ENCODE measurements around the gene KIRREL3.

KIRREL3 gene

DNA sequence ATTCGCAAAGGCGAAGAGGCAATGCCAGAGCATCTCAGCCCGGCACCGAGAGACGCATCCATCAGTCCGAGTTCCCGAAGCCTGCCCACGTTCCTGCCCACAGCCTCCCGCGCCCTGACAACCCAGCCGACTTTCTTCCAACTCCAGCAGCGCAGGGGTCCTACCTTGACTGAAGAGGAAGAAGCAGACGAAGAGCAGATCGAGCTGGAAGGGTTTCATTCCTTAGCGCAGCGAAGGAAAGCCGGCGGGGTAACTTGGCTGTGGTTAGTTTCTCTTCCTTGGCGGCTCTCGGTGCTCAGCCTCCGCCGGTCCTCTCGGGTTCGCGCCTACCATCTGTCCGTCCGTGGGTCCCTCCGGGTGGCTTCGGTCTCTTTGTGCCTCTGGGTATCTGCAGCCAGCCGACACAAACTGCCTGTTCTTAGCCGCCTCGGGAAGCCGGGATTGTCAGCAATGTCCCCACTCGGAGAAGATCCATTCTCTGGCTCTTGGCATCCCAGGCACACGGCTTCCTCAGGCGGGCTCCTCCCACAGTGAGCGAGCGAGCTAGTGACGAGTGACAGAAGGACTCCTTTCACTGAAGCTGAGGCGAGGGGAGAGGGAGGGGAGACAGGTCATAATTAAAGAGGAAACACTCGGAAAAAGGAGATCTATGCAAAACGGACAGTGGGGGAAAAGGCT, at the start of gene KIRREL3:
TSS of gene KIRREL3 (minus strand) at position 480 of the 678 bp plus-strand sequence.
- in situ Hi-C loops (cut with HindIII; ENCODE audit: low pct_ligation_motif_present, low pct_unique_long_range_greater_than_20kb, low sequenced_read_pairs), result no loop called here
- peak; percentile 71 for DNase-seq

DNA sequence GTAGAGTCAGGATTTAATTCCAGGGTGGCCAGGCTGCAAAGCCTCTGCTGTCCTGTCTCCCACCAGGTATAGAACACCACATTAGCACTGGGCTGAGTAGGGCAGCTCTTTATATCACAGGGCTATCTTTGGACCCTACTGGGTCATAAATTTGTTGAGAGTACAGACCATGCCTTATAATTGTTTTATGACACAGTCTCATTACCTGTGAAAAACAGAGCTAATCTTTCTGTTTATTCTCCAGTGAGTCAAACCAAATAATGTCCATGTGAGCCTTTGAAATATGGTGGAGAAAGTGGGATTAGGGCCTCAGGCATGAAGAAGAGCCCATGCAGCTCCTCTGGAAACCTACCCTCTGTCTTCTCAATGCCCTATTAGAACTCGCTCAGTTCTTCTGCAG, 49.6 kb upstream of the KIRREL3 start:
- no peak for DNase-seq
- in situ Hi-C loops (cut with HindIII; ENCODE audit: low pct_ligation_motif_present, low pct_unique_long_range_greater_than_20kb, low sequenced_read_pairs), result no loop called here

DNA sequence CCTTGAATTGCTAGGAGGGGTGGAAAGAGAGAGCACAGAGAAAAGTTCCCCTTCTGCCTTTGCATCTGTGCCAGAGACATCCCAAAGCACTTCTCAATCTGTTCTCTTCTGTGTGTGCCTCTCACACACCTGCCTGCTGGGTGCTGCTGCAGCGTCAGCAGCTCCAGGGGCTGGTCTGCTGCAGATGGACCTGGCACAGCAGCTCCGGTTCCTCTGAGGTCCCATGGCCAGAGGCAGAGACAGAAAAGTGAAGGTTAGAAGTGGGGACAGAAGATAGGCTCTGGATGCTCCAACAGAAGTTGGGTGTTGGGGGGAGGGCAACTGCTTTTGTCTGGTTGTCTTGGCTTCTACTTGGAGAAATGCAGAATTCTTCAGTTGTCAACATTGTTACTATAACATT, 48.9 kb upstream of the KIRREL3 start:
- in situ Hi-C loops (cut with HindIII; ENCODE audit: low pct_ligation_motif_present, low pct_unique_long_range_greater_than_20kb, low sequenced_read_pairs), result no loop called here
- no peak for DNase-seq

DNA sequence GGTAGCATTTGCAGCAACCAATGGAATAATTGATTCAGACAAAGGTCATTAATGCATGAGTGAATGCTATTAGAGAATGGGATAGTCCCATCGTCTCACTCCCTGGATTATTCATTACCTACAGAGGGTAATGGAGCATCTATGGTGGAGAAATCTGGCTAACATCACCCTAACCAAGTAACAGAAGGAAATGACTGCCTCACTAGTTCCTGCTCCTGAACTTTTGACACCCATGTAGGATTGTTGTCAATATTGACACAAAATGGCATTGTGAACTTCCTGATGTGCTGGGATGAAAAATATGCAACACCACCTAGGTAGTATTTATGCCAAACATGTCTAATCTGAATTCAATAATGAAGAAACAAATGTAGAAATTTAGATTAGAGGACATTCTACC, 44.0 kb upstream of the KIRREL3 start:
- DNase-seq, result no peak
- in situ Hi-C loops (cut with HindIII; ENCODE audit: low pct_ligation_motif_present, low pct_unique_long_range_greater_than_20kb, low sequenced_read_pairs), result no loop called here

DNA sequence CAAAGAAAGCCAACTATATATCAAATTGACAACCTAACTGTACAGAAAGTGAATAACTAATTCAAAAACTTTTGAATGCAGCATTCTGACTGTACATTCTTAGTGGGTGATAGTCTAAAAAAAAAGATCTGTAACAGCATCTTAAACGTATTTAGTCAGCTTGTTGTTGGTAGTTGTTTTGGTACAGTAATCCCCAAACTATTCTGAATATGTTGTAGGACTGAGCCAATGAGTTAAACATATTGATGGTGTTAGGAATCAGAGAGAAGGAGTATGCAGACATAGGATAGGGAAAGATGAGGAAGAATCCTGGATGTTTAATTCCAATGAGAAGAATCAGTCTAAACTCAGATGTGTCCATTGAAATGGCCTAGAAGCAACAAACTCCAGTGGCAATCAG, 41.9 kb upstream of the KIRREL3 start:
- in situ Hi-C loops (cut with HindIII; ENCODE audit: low pct_ligation_motif_present, low pct_unique_long_range_greater_than_20kb, low sequenced_read_pairs), result no loop called here
- DNase-seq, result no peak

DNA sequence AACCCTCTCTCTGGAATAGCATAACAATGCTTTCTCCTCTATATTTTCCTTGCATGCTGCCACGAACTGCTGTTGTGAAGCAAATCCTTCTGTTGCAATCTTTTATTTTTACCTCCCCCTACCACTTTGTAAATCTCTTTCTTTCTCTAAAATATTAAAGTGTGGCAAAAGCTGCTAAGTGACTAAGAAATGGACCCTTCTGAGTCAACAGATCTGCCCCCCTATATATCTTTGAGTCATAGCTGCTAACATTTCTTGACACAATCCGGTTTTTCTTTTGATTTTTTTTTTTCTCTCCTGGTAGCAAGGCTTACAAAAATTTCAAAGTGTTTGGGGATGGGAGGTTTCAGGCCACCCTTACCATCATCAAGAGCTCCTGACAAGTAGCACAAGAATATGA, 39.0 kb upstream of the KIRREL3 start:
- in situ Hi-C loops (cut with HindIII; ENCODE audit: low pct_ligation_motif_present, low pct_unique_long_range_greater_than_20kb, low sequenced_read_pairs), result no loop called here
- no peak for DNase-seq

DNA sequence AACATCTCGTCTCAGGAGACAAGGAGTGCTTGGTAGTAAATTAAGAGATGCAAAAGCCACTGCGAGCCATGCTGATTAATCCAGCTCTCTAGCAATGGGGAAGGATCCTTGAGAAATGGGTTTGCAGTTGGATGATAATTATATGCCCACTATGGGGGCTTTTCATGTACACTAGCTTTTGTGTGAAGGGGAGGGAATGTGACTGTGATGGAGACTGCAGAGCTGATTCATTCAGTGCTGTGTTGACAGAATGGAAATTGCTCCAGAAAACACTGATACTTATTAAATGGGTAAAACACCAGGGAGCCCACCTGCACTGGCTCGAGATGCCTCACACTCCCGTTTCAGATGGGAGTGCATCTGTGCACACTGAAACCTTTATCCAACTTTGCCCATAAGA, 37.0 kb upstream of the KIRREL3 start:
- DNase-seq, result no peak
- in situ Hi-C loops (cut with HindIII; ENCODE audit: low pct_ligation_motif_present, low pct_unique_long_range_greater_than_20kb, low sequenced_read_pairs), result no loop called here

DNA sequence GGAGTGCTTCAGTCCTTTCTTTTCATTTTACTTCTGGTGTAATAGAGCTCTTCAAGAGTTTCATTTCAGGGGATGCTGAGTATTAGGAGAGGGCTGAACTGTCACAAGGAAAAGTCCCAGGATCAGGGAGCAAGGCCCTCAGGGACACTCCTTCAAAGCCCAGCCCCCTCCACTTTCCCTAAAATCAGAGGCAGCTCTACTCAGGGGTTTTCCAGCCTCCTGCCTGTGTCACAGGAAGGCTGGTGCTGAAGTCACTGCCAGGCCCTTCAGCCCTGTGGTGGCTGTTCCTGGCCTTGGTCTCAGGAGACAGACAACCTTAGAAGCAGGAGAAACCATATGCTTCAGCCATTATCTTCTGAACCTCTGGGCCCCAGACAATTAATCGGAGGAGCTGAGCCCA, 36.4 kb upstream of the KIRREL3 start:
- no peak for DNase-seq
- in situ Hi-C loops (cut with HindIII; ENCODE audit: low pct_ligation_motif_present, low pct_unique_long_range_greater_than_20kb, low sequenced_read_pairs), result no loop called here

DNA sequence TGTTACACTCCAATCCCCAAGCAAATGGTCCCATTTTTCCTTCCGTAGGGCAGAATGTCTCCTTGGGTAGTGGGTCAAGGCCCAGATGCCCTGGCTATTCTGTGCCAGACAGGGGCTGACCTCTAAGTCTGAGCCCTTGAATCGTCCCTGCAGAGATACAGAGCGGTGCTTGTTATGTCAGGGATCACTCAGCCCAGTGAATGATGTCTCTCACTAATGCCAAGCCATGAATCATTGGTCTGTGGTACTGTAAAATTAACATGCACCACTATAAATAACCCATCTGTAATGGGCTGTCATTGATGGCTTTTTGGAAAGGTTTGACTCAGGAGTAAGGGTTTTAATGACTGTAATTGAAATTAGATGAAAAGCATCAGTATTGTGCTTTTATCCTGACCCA, 35.3 kb upstream of the KIRREL3 start:
- in situ Hi-C loops (cut with HindIII; ENCODE audit: low pct_ligation_motif_present, low pct_unique_long_range_greater_than_20kb, low sequenced_read_pairs), result no loop called here
- no peak for DNase-seq

DNA sequence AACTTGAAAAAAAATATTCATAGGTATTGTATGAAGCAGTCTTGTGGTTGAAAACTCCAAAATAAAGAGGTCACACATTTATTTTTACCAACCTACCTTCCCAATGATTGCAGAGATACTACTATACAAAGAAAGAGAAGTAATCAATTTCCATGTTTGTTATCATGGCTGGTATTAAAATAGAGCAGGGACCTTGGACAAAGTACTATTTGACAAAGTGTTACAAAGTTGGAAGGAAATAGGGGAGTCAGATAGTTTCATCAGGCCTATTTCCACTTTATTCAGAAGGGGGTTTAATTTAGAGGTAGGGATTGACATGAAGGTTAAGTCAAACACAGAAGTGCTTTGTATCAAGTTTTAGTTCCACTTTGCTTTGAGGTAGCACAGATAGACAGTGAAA, 34.4 kb upstream of the KIRREL3 start:
- DNase-seq, result no peak
- in situ Hi-C loops (cut with HindIII; ENCODE audit: low pct_ligation_motif_present, low pct_unique_long_range_greater_than_20kb, low sequenced_read_pairs), result no loop called here

DNA sequence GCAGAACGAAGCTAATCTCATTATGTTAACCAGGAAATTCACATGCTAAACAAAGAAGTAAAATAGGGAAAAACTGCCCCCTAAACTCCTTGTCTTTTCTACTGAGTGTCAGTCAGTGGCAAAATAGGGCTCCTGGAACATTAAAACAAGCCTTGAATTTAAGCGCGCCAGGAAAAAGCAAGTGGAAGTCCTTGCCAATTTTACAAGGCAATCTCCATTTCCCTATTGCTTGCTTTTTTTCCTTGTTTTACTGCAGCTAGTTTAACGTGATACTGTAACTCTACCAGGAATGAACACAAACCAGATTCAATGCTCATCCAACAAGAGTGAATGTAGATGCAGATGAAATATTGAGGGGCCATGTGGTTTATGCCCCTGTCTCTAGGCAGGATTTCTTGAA, 28.1 kb upstream of the KIRREL3 start:
- in situ Hi-C loops (cut with HindIII; ENCODE audit: low pct_ligation_motif_present, low pct_unique_long_range_greater_than_20kb, low sequenced_read_pairs), result no loop called here

DNA sequence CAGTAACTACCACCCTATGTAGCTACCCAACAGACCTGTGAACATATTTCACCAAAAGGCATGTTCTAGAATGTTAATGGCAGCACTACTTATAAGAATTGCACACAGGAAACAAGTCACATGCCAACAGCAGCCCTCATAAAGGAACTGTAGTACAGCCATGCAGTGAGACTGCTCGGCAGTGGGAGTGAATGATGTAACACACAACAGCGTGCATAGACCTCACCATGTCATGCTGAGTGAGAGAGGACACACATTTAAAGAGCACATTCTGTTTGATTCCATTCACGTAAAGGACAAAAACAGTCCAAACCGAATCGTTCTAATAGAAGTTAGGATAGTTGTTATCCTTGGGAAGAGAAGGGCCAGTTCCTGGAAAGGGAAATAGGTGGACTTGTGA, 27.2 kb upstream of the KIRREL3 start:
- no peak for DNase-seq
- in situ Hi-C loops (cut with HindIII; ENCODE audit: low pct_ligation_motif_present, low pct_unique_long_range_greater_than_20kb, low sequenced_read_pairs), result no loop called here

More for the DNA sequence above, 28.1 kb upstream of the KIRREL3 start:
- no peak for DNase-seq

DNA sequence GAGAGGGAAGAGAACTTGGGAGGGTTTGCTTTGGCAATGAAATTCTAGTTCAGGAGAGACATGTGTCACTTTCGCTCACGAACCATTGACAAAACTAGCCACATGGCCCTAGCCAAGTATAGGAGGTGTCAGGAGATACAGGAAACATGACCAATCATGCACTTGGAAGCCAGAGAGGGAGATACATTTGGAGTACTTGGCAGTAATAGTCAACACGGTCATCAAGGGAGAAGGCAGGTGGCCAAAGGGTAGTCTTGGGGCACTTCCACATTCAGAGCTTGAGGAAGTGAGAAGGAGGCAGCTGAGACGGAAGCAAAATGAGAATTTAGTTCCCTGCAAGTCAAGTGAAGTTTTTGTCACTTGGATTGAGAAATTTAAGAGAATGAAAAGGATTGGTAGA, 26.4 kb upstream of the KIRREL3 start:
- in situ Hi-C loops (cut with HindIII; ENCODE audit: low pct_ligation_motif_present, low pct_unique_long_range_greater_than_20kb, low sequenced_read_pairs), result no loop called here
- no peak for DNase-seq

DNA sequence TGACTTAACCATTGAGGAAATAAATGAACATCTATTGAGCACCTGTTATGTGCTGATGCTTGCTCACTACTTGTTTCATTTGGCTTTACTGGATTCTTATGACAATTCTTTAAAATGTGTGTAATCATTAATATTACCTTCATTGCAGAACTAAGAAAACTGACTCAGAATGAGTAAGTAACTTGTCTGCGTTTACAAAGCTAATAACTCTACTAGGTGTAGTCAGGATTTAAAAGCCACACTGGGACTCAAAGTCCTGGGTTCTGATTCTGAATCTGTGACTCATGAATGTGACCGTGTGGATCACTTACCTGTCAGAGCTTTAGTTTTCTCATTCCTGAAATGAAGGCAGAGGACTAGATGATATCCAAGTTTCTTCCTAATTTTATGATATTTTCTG, 23.4 kb upstream of the KIRREL3 start:
- in situ Hi-C loops (cut with HindIII; ENCODE audit: low pct_ligation_motif_present, low pct_unique_long_range_greater_than_20kb, low sequenced_read_pairs), result no loop called here
- no peak for DNase-seq

DNA sequence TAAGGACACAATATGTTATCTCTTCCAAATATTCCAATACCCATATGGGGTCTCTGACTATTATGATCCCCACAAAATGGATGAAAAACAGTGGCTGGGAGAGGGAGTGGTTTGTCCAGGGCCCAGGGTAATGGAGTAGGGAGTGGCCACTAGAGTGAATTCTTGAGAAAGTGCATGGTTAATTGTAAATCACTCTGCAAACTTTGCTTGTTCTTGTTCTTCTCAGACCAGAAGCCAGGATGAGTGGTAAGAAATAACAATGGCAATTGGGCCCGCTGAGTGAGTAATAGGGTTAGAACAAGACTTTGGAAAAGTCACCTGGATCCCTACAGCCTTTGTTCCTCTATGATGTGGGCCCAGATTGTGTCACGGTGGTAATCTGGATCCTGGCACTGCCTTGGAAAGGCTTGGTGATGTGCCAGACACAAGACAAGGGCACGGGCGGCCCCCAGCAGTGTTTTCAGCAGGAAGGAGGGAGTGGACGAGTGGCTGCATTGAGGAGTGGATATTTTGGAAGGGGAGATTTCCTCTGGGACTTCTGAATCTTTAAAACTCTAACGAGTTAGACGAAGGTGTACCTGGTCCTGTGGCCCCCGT, 18.2 kb upstream of the KIRREL3 start:
- DNase-seq, result no peak
- in situ Hi-C loops (cut with HindIII; ENCODE audit: low pct_ligation_motif_present, low pct_unique_long_range_greater_than_20kb, low sequenced_read_pairs), result no loop called here

DNA sequence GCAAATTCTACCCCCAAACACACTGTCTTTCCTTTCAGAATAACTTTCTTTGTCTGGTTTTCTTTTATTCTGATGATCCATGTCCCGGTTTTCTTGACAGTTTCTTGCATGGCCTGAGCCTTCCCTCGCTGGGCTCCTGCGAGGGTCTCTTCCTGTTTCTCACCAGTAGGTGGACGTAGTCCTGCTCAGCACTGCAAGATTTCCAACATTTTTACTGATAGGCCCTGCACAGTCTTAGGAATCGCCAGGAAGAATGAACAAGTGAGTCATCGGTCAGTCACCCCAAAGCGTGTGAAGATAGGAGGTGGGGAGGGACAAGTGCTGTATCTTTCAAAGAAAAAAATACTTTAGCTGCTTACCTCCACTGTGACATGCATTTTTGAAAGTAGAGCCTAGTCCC, 16.9 kb upstream of the KIRREL3 start:
- DNase-seq, result peak; percentile 89
- in situ Hi-C loops (cut with HindIII; ENCODE audit: low pct_ligation_motif_present, low pct_unique_long_range_greater_than_20kb, low sequenced_read_pairs), result no loop called here

DNA sequence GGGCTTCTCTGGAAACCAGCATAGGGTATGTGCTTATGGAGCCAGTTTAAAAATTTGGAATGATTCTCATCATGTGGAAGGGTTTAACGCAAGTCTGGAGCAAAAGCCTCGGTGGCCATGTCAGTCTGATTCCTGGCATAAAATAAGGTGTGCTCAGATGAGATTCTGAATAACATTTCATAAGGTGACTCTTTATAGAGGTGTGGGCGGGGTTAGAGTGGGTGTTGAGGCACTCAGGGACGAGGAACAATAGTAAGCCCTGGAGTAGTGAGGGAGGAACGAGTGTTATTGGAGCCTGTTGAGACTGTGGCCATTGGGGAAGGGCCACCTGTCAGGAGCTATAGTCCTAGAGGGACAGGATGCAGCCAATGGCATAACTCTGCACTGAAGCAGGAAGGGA, 13.0 kb upstream of the KIRREL3 start:
- in situ Hi-C loops (cut with HindIII; ENCODE audit: low pct_ligation_motif_present, low pct_unique_long_range_greater_than_20kb, low sequenced_read_pairs), result no loop called here
- DNase-seq, result no peak

DNA sequence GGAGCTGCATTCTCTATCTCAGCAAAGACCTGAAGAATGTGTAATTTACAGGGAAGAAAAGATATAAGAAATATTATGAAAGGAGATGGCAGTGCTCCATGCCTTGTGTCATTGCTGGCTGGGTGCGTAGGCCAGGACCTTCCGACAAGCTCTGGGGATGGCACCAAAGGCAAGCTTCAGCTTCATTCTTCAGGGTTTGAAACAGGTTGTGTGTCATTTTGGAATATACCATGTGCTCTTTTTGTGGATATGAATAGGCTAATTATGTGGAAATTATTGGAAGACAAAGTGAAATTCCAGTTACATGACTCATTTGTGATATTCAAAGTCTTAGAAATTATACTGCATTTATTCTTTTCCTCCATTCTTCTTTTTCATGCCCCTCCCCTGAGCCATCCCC, 5.7 kb upstream of the KIRREL3 start:
- DNase-seq, result no peak
- in situ Hi-C loops (cut with HindIII; ENCODE audit: low pct_ligation_motif_present, low pct_unique_long_range_greater_than_20kb, low sequenced_read_pairs), result no loop called here

DNA sequence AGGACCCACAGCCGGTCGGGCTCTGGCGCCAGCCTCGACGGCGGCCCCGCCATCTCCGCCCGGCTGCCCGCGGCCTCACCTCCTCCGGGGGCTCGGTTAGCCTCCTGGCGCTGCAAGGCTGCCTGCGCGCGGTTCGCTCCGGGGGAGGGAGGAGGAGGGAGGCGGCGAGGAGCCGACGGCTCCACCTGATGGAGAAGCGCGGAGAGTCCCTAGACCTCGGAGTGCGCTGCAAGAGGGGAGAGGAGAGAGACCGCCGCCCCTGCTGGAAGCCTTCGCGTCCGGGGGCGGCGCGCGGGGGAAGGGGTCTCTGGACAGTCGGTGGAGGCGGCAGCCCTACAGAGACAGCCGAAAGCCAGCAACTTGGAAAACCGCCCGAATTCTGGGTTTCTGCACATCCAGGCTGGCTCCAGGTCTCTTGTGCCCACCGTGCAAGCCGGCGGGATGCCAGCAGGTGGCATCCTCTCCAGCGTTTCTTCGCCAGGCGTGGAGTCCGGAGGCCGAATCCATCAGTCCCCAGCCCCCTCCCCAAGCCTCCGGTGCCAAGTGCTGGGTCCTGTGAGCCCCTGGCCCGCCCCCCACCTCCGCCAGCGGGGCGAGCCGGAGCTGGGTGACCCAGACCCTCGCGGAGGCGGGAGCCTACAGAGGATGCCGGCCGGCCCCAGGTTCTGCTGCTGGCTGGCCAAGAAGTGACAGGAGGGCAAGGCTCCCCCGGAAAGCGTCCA, 2.9 kb upstream of the KIRREL3 start:
- in situ Hi-C loops (cut with HindIII; ENCODE audit: low pct_ligation_motif_present, low pct_unique_long_range_greater_than_20kb, low sequenced_read_pairs), result no loop called here
- DNase-seq, result peak; percentile 82

DNA sequence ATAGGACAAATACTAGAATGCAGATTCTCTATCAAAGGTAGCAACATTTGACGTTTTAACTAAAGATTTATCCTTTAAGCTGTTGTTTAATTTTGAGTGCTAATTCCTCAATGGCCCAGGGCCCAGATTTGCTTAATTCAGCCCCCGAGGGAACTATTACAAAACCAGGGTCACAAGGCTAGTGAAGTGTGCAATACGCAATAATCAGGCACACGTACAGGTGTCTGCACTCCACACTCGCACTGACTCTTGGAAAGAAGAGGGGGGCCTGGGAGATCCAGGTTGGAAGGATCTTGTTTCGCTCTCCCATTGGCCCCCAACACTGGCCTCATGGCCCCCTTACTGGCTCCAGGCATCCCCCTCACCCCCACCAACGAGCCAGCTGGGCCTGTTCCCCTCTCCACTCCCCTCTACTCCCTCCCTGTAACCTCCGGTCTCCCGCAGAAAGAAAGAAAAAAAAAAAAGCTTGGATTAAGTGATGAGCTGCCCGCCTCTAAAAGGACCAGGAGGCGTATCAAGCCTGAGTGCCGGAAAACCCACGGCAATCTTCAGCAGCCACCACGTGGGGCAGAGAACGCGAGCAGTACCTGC, 2.2 kb upstream of the KIRREL3 start:
- DNase-seq, result no peak
- in situ Hi-C loops (cut with HindIII; ENCODE audit: low pct_ligation_motif_present, low pct_unique_long_range_greater_than_20kb, low sequenced_read_pairs), result no loop called here
